Suprapubic skin (tissue), 4 donors: ENCODE results near the gene ACER2. TPM values are rescaled to one million over a fixed set of nuclear protein-coding genes. Genes with fewer than 3 reads are reported as not detected.

Source experiments
- DNase-seq, 2 donors: peaks; one replicate each; pipeline ENCODE4 v3.0.0-alpha.2; 2019; ENCODE audit warnings: low spot score in 2 of 2
- H3K27ac ChIP-seq: fragments of 200-600 bp; sonication (generic); one replicate; pipeline ENCODE4 v1.5.1; 2019
- H3K27me3 ChIP-seq: fragments of 200-600 bp; sonication (generic); one replicate; pipeline ENCODE4 v1.5.1; 2019
- H3K36me3 ChIP-seq: fragments of 200-600 bp; sonication (generic); one replicate; pipeline ENCODE4 v1.5.1; 2019
- H3K4me1 ChIP-seq: fragments of 200-600 bp; sonication (generic); one replicate; pipeline ENCODE4 v1.5.1; 2019
- H3K4me3 ChIP-seq: fragments of 200-600 bp; sonication (generic); one replicate; pipeline ENCODE4 v1.5.1; 2019; ENCODE audit warnings: mild to moderate bottlenecking
- H3K9me3 ChIP-seq: fragments of 200-600 bp; sonication (generic); one replicate; pipeline ENCODE4 v1.5.1; 2019
- CTCF ChIP-seq, 2 donors: fragments of 200-600 bp in 1 of 2; fragments of 450-650 bp in 1 of 2; sonication (generic) in 1 of 2; IDR thresholded peaks; one replicate each; pipeline ENCODE4 v1.5.1; 2016 to 2019; ENCODE audit warnings: antibody characterized with exemption in 2 of 2, mild to moderate bottlenecking in 1 of 2, moderate library complexity in 1 of 2
- EP300 ChIP-seq: sonication (generic); formaldehyde crosslinking; IDR thresholded peaks from one replicate; pipeline ENCODE4 v1.6.1; 2017; ENCODE audit warnings: antibody characterized with exemption
- POLR2A ChIP-seq, 2 donors: fragments of 450-650 bp; IDR thresholded peaks; one replicate each; pipeline ENCODE4 v1.6.1; 2017; ENCODE audit warnings: antibody characterized with exemption in 2 of 2, mild to moderate bottlenecking in 2 of 2, moderate library complexity in 2 of 2
- POLR2AphosphoS5 ChIP-seq, 3 donors: sonication (generic); formaldehyde crosslinking; IDR thresholded peaks; one replicate each; pipeline ENCODE4 v1.6.1; 2017; ENCODE audit warnings: antibody characterized with exemption in 3 of 3
- WGBS: methylation state at CpG from one replicate; pipeline ENCODE4 v1.1.5; 2018; 5-methylcytosine and 5-hydroxymethylcytosine counted together
- total RNA-seq, 4 donors: library from RNA; depleted of rRNA; stranded (reverse); fragments of >200 nt; gene quantifications; one replicate each; pipeline ENCODE4 v1.1.0, GENCODE V29; 2016

The ACER2 gene
- total RNA-seq, 4 donors from 2014 or later: 12.1 to 18.8 (median 14.8) TPM

DNA sequence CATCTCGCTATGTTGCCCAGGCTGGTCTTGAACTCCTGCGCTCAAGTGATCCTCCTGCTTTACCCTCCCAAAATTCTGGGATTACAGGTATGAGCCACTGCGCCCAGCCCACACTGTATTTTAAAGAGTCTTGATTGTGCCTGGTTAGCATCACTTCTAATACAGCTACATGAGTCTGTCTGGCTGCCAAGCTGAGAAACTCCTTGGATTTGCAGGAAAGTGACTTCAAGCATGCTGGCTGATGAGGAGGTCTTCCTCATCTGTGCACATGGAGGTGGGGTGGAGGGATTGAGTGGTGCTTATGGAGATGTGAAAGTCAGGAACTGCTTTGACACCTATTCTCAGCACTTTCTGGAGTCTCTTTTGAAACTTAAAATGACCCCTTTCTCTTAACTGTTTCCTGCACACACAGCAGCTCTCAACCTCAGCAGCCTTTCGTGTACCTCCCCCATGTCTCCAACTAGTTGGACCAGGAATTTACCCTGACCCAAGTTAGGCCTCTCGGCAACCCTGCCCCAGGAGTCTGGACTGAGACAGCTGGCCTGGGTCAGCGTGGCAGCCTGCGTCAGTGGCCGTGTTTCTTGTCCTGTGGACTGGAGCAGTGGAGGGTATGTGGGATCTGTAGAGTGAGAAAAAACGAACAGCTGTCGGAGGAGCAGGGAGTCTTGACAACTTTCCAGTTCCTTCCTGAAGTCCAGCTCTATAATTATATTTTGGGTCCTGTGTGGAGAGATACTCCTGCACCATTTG, 72.5 kb downstream of the ACER2 start:
- no peak for DNase-seq
- H3K9me3 ChIP-seq: no peaks in the 10 kb centered on the region
- WGBS: 74% methylated on average over 10 of the region's 10 CpGs
- H3K27me3 ChIP-seq: no peaks in the 10 kb centered on the region
- no peak for TF ChIP-seq CTCF (IDR thresholded peaks at IDR 0.05)
- no peak for TF ChIP-seq EP300
- TF ChIP-seq POLR2AphosphoS5 (IDR thresholded peaks at IDR 0.05): no peak
- no peak for TF ChIP-seq POLR2A (IDR thresholded peaks at IDR 0.05)
- H3K36me3 ChIP-seq: no peaks in the 10 kb centered on the region
- H3K4me1 ChIP-seq: no peaks in the 10 kb centered on the region
- H3K4me3 ChIP-seq: no peak overlapping the region
- H3K27ac ChIP-seq: no peak overlapping the region

GRCh38 chr9:19481971-19482404, 73.2 kb downstream of the ACER2 start:
- no peak for DNase-seq

DNA sequence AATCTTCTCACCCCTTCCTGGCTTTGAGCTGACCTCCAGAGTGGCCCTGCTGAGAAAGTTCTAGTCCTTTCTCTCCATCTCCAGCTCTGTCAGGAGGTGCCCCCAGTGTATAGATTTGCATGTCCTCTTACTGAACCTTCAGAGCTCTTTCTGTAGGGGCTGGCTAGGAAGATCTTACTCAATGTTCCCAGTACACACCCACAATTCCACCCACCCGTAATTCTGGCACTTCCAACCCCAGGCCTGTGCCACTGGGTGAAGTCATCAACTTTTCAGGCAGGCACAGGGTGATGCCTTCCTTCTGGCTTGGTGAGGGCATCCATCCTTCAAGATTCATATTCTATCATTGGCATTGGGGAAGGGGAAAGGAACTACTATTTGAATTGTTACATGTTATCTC, 75.9 kb downstream of the ACER2 start:
- Histone ChIP-seq H3K36me3 (no peaks in the 10 kb centered on the region), H3K27ac (no peak overlapping the region), H3K4me1 (no peaks in the 10 kb centered on the region), H3K9me3 (no peaks in the 10 kb centered on the region), H3K27me3 (no peaks in the 10 kb centered on the region), H3K4me3 (no peak overlapping the region)
- TF ChIP-seq POLR2A (IDR thresholded peaks at IDR 0.05) (no peak), CTCF (IDR thresholded peaks at IDR 0.05) (no peak), POLR2AphosphoS5 (IDR thresholded peaks at IDR 0.05) (no peak), EP300 (no peak)
- DNase-seq: no peak
- 53% methylated on average over 1 of the region's 1 CpG for WGBS

More at GRCh38 chr9:19481971-19482404, 73.2 kb downstream of the ACER2 start:
- Histone ChIP-seq H3K4me1 (no peaks in the 10 kb centered on the region), H3K27ac (no peak overlapping the region), H3K36me3 (no peaks in the 10 kb centered on the region), H3K4me3 (no peak overlapping the region), H3K9me3 (no peaks in the 10 kb centered on the region), H3K27me3 (no peaks in the 10 kb centered on the region)
- TF ChIP-seq POLR2A (IDR thresholded peaks at IDR 0.05) (no peak), CTCF (IDR thresholded peaks at IDR 0.05) (no peak), EP300 (no peak), POLR2AphosphoS5 (IDR thresholded peaks at IDR 0.05) (no peak)
- 54% methylated on average over 9 of the region's 9 CpGs for WGBS

DNA sequence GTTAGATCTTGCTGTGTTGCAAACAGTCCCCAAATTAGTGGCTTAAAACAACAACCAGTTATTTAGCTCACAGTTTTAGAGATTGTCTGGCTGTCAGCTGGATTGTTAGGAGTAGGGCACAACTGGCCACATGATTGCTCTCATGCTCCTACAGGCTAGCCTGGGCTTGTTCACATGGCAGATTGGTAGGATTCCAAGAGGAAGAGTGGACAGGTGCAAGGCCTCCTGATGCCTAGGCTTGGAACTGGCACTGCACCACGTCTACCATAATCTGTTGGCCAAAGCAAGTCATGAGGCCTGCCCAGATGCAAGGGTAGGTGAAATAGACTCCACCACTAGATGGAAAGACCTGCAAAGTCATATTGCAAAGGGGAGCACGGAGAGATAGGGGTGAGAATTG, 76.4 kb downstream of the ACER2 start:
- no peak for TF ChIP-seq POLR2AphosphoS5 (IDR thresholded peaks at IDR 0.05)
- no peak for TF ChIP-seq POLR2A (IDR thresholded peaks at IDR 0.05)
- no peak for TF ChIP-seq CTCF (IDR thresholded peaks at IDR 0.05)
- TF ChIP-seq EP300: no peak
- Histone ChIP-seq H3K36me3 (no peaks in the 10 kb centered on the region), H3K27me3 (no peaks in the 10 kb centered on the region), H3K27ac (no peak overlapping the region), H3K9me3 (no peaks in the 10 kb centered on the region), H3K4me1 (no peaks in the 10 kb centered on the region), H3K4me3 (no peak overlapping the region)
- no peak for DNase-seq
- 74% methylated on average over 2 of the region's 2 CpGs for WGBS

- no peak for TF ChIP-seq EP300
- no peak for TF ChIP-seq POLR2AphosphoS5 (IDR thresholded peaks at IDR 0.05)
- TF ChIP-seq POLR2A (IDR thresholded peaks at IDR 0.05): no peak
- TF ChIP-seq CTCF (IDR thresholded peaks at IDR 0.05): no peak
- DNase-seq: no peak
- 87% methylated on average over 3 of the region's 3 CpGs for WGBS
Observed at GRCh38 chr9:19486803-19487202, 78.0 kb downstream of the ACER2 start.

More at GRCh38 chr9:19486803-19487202, 78.0 kb downstream of the ACER2 start:
- no peak overlapping the region for H3K27ac ChIP-seq
- H3K36me3 ChIP-seq: no peaks in the 10 kb centered on the region
- H3K4me1 ChIP-seq: no peaks in the 10 kb centered on the region
- no peaks in the 10 kb centered on the region for H3K9me3 ChIP-seq
- no peaks in the 10 kb centered on the region for H3K27me3 ChIP-seq
- no peak overlapping the region for H3K4me3 ChIP-seq
